ENCODE results near the gene CEP20. TPM values are rescaled to one million over a fixed set of nuclear protein-coding genes. Genes with fewer than 3 reads are reported as not detected.

The CEP20 gene
- total RNA-seq, 1 experiment from 2014 or later: 52.4 TPM

DNA sequence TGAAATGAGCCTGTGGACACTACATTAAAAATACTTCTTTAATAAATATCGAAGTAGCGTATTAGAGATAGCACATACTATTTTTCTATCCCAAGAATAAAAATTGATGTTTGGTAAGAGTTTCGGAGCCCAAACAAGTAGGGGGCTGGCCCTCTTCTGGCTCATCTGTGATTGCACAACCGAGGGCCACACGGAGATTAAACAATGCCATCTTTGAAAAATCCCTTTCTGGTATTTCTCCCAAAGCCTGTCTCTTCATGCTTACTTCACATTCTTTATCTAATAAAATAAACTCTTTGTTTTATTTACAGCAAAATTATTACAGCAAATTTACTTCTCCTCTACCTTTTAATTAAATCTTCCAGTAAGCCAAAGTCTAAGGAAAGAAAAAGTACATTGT, 22.0 kb downstream of the CEP20 start:
- Mint-ChIP-seq H3K4me1 (ENCODE audit: low read depth, unreplicated experiment) (no peaks in the 10 kb centered on the region), H3K4me3 (ENCODE audit: low read depth, unreplicated experiment) (no peak overlapping the region), H3K27me3 (ENCODE audit: unreplicated experiment) (no peaks in the 10 kb centered on the region), H3K27ac (ENCODE audit: unreplicated experiment) (no peak overlapping the region), H3K36me3 (ENCODE audit: insufficient read depth, unreplicated experiment) (peaks cover 21% of the 10 kb centered on the region), H3K9me3 (ENCODE audit: low read depth, unreplicated experiment) (no peaks in the 10 kb centered on the region)
- CTCF ChIA-PET: interaction anchor here (0.6 kb wide), 1 partner anchor 85 kb away, joined by 4 read pairs; no protein-coding TSS in a partner anchor
- BruUV-seq (replicated peaks): no TSS peak
- no peak for DNase-seq
- intact Hi-C loops (cut with micrococcal nuclease; ENCODE audit: unreplicated experiment): no loop called here
- no peak for TF ChIP-seq CTCF (IDR thresholded peaks at IDR 0.05; ENCODE audit: unreplicated experiment)

- intact Hi-C loops (cut with micrococcal nuclease; ENCODE audit: unreplicated experiment): no loop called here
- H3K27ac Mint-ChIP-seq (ENCODE audit: unreplicated experiment): no peak overlapping the region
- no peak for DNase-seq
- CTCF ChIA-PET: no interaction called here
- H3K4me3 Mint-ChIP-seq (ENCODE audit: low read depth, unreplicated experiment): no peak overlapping the region
- no peaks in the 10 kb centered on the region for H3K9me3 Mint-ChIP-seq (ENCODE audit: low read depth, unreplicated experiment)
- H3K4me1 Mint-ChIP-seq (ENCODE audit: low read depth, unreplicated experiment): no peaks in the 10 kb centered on the region
- BruUV-seq (replicated peaks): TSS peak; percentile 25
- H3K36me3 Mint-ChIP-seq (ENCODE audit: insufficient read depth, unreplicated experiment): peaks cover 20% of the 10 kb centered on the region
- no peak for TF ChIP-seq CTCF (IDR thresholded peaks at IDR 0.05; ENCODE audit: unreplicated experiment)
- no peaks in the 10 kb centered on the region for H3K27me3 Mint-ChIP-seq (ENCODE audit: unreplicated experiment)
These were observed 22.7 kb downstream of the CEP20 start for GRCh38 chr16:15865742-15866141.

DNA sequence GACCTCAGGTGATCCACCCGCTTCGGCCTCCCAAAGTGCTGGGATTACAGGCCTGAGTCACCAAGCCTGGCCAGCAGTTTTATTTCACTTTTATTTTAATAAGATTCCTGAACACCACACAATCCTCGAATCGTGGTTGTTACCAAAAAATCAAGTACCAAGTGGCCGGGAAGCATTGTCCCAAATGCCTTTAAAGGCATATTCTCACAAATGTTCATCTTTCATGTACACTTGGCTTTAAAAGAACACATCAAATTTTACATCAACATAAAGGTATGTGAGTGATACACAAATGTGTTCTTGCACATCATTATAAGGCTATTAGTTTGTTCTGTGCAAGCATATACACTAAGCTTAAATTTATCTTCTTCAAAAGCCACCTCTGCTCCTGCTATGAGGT, 23.5 kb downstream of the CEP20 start:
- TF ChIP-seq CTCF (IDR thresholded peaks at IDR 0.05; ENCODE audit: unreplicated experiment): no peak
- Mint-ChIP-seq H3K4me3 (ENCODE audit: low read depth, unreplicated experiment) (no peak overlapping the region), H3K36me3 (ENCODE audit: insufficient read depth, unreplicated experiment) (peaks cover 20% of the 10 kb centered on the region), H3K9me3 (ENCODE audit: low read depth, unreplicated experiment) (no peaks in the 10 kb centered on the region), H3K27ac (ENCODE audit: unreplicated experiment) (no peak overlapping the region), H3K4me1 (ENCODE audit: low read depth, unreplicated experiment) (no peaks in the 10 kb centered on the region), H3K27me3 (ENCODE audit: unreplicated experiment) (no peaks in the 10 kb centered on the region)
- intact Hi-C loops (cut with micrococcal nuclease; ENCODE audit: unreplicated experiment): no loop called here
- no peak for DNase-seq
- CTCF ChIA-PET: interaction anchor here (0.8 kb wide), 1 partner anchor 21 kb away, joined by 3 read pairs; no protein-coding TSS in a partner anchor
- BruUV-seq (replicated peaks): no TSS peak

GRCh38 chr16:15861996-15862395, 26.4 kb downstream of the CEP20 start:
- Mint-ChIP-seq H3K27ac (ENCODE audit: unreplicated experiment) (no peak overlapping the region), H3K4me1 (ENCODE audit: low read depth, unreplicated experiment) (peaks cover 9% of the 10 kb centered on the region), H3K36me3 (ENCODE audit: insufficient read depth, unreplicated experiment) (peaks cover 18% of the 10 kb centered on the region), H3K4me3 (ENCODE audit: low read depth, unreplicated experiment) (no peak overlapping the region), H3K27me3 (ENCODE audit: unreplicated experiment) (peaks cover 28% of the 10 kb centered on the region), H3K9me3 (ENCODE audit: low read depth, unreplicated experiment) (no peaks in the 10 kb centered on the region)
- intact Hi-C loops (cut with micrococcal nuclease; ENCODE audit: unreplicated experiment): no loop called here
- CTCF ChIA-PET: no interaction called here
- no peak for TF ChIP-seq CTCF (IDR thresholded peaks at IDR 0.05; ENCODE audit: unreplicated experiment)
- BruUV-seq (replicated peaks): no TSS peak
- no peak for DNase-seq
